Activated CD4-positive, alpha-beta T cell treated with anti-CD3 and anti-CD28 coated beads, Interleukin-10, Interleukin-2, amounts not matched to agents 100 ng/mL and 50 ng/mL, durations not matched to agents 16 hours and 8 hours (primary cell): ENCODE results near the gene VWA8.
"Not testable (repeated sequence)": the region's sequence is repeated elsewhere in the genome, so short reads cannot be mapped to it uniquely, and the experiment has no call there.

Experiments used
- DNase-seq: peaks from one replicate; pipeline ENCODE4 v3.0.0-alpha.2; 2020

VWA8 gene

DNA sequence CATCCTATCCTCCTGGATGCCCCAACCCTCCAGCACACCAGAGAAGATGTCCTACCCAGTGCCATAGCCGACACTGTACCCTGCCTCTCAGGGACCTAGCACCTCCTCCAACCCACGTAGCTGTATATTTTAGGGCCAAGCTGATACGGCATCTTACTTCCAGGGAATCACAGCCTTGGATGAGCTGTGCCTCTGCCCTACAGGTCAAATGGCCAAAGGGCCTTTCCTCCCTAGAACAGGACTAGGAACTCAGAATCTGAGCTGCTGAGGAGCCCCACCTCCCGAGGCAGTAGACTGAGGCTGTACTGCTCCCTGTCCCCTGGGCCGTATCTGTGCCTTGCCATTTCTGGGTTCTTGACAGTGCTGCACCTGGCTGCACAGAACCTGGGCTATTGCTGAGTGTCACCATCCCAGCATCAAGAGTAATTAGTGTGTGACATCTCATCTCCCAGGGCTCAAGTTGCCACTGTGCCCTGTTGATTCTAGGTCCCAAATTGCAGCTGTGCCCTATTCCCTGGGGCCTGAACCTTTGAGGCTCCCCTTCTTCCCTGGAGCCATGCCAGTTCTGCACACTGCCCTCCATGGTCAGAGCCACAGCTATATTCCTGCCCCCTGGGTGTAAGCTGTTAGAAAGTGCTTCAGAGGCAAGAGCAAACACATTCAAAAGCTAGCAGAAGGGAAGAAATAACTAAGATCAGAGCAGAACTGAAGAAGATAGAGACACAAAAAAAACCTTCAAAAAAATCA, 41.0 kb downstream of the VWA8 start:
- DNase-seq, result no peak

GRCh38 chr13:41919031-41919740, 41.7 kb downstream of the VWA8 start:
- no peak for DNase-seq

DNA sequence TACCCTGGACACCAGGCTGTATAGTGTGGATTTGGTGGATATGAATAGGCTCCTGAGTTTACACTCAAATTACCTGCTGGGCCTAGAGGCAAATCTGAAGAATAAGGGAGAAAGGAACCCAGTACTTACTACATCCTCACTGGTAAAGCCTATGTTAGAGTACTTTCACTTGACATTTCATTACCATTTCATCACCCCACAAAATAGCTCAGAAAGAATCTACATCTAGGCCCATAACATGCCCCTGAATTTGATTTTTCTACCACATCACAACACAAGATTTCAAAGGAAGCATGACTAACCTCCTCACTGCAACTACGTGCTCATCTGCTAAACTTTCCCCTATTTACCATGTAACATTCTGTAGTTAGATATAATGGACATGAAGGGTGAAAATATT, 43.3 kb downstream of the VWA8 start:
- DNase-seq, result peak; percentile 63

DNA sequence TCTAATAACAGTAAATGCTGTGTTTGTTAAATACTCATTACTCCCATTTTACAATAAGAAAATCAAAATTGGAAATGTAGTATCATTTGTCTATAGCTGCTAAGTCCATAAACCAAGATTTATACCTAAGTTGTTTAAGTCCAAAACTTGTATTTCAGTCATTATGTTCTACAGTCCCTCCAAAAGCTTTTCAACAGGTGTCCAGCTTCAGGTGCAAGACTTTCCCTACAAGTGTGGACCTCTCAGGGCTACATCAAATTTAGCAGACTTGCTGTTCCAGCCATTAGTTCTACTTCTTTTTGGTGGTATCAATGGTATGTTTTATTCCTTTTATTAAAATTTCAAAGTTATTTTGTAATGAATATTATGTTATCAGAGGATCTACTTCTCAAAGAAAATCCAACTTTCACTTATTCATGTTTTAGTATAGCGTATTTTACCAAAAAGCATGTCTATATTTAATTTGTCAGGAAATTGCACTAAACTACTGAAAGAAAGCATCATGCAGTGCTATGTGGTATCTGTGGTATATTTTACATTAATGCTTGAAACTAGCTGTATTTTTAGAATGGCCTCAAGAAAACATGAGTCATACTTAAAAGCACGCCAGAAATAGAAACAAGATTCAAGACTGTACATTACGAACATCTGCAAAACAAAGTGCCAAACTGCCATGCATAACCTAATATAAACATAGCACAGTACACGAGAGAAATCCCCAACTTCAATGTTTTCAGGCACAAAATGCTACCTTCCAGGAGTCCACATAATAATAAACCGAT, 44.5 kb downstream of the VWA8 start:
- peak; percentile 79 for DNase-seq

- DNase-seq, result no peak
These were observed 45.8 kb downstream of the VWA8 start for GRCh38 chr13:41915081-41915480.

DNA sequence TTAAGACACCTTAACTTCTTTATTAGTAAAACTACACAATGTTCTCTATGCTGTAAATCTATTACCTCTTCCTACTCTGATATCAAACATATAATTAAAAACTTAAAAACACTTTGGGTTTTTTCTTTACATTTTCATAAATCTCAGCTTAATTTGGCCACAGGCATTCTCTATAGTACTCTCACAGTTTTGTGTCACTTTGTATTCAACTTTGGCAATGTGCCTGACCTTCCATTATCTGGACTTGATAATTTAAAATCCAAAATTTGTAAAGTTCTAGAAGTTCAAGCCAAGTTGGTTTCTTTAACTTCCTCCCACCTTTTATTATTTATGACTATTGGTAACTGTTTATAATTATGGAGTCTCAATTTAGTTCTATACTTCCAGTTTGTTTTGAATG, 46.4 kb downstream of the VWA8 start:
- DNase-seq, result no peak

GRCh38 chr13:41909506-41909905, 51.4 kb downstream of the VWA8 start:
- DNase-seq, result no peak

DNA sequence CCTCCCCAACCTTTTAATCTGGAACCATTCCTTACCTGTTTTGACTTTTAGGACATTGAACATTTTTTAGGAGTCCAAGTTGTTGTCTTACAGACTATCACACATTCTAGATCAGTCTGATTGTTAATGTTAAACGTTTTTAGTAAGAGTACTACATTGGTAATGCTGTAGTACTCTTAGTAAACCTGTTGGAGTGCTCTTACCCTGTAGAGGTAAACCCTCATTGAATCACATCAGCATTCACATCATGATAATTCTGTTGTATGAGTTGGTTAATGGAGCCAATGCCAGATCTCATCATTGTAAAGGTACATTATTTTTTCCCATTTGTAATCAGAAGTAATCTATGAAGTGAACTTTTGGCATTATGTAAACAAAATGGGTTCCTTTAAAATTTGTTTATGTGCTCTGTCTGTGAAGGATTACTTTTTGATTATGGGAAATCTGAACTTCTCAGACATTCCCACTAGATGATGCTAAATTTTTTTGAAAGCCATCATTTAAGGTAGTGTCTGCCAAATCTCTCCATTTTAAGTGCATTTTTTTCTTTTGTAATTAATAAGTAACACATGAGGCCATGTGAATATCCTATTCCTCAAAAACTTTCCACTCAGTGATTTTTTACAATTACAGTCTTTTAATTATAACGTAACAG, 55.2 kb downstream of the VWA8 start:
- peak; percentile 54 for DNase-seq

DNA sequence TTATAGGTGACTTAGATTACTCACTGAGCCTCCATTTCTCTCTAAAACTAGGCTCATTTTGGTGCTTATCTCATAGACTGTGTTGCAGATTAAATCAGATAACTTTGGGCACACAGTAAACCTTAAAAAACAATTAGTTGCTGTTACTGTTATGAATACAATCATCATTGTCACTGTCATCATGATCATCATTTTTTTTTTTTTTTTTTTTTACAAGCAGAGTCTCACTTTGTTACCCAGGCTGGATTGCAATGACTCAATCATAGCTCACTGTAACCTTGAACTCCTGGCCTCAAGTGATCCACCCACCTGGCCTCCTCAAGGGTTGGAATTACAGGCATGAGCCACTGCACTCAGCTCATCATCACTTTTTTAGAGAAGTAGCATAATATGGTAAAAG, 60.0 kb downstream of the VWA8 start:
- peak; percentile 35 for DNase-seq

DNA sequence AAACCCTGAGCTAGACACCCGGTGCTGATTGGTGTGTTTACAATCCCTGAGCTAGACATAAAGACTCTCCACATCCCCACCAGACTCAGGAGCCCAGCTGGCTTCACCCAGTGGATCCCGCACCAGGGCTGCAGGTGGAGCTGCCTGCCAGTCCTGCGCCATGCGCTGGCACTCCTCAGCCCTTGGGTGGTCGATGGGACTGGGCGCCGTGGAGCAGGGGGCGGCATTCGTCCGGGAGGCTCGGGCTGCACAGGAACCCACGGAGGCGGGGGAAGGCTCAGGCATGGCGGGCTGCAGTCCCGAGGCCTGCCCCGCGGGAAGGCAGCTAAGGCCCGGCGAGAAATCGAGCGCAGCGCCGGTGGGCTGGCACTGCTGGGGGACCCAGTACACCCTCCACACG, 62.5 kb downstream of the VWA8 start:
- not testable (repeated sequence) for DNase-seq

DNA sequence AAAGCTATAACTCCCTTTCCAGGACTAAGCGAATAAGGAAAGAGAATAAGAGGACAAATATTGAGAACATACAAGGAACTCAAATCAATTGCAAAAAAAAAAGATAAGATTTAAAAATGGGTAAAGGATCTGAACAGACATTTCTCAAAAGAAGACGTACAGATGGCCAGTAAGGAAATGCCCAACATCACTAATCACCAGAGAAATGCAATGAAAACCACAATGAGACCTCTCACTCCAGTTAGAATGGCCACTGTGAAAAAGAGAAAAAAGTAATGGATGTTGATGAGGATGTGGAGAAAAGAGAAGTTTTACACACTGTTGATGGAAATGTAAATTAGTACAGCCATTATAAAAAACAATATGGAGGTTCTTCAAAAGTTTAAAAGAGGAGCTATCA, 63.8 kb downstream of the VWA8 start:
- no peak for DNase-seq

DNA sequence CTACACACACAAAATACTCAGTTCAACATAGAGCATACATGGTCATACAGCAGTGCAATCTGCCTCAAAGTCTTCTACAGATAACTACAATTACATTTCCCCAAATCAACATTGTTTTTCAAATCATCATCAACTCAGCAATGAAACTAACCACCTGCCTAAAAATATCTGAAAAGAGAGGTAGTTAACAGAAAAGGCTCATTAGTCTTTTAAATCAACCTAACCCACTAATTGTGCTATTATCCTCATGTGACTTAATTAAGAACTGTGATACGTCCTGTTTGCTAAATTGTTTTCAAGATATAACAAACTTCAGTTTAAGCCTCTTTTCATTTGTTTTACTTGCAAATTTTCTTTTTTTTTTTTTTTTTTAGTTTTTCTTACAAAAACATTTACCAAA, 65.4 kb downstream of the VWA8 start:
- no peak for DNase-seq

DNA sequence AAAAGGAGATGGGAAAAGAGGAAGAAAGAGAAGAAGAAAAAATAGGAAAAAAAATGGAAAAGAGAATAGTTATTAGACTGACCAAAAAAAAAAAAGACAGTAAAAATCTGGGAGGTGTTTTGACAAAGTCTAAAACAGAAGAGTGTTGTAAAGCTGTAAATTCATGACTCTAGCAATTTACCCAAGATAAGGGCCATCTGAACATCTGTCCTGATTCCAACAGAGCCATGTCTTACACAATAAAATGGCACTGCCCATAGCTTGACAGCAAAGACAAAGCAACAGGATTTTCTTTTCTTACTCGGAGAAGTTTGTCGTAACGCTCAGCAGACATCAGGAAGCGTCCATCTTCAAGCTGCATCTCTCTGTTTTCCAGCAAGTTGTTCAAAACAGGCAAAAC, 69.8 kb downstream of the VWA8 start:
- no peak for DNase-seq

DNA sequence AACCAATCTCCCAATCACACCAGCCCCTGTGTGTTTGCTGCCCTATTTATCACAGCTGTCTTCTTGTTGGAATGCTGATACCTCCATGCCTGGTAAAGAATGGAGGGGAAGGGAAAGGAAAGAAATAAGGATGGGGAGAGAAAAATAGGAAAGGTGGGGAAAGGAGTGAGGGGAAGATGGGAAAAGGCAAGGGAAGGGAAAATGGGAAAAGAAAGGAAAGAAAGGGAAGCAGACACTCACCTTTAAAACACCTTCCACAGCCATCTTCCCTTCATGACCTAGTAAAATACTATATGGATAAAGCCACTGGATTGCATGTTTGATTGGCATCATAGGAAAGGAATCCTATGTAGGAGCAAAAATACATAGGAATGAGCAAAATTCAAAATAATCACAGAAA, 77.8 kb downstream of the VWA8 start:
- DNase-seq, result no peak

DNA sequence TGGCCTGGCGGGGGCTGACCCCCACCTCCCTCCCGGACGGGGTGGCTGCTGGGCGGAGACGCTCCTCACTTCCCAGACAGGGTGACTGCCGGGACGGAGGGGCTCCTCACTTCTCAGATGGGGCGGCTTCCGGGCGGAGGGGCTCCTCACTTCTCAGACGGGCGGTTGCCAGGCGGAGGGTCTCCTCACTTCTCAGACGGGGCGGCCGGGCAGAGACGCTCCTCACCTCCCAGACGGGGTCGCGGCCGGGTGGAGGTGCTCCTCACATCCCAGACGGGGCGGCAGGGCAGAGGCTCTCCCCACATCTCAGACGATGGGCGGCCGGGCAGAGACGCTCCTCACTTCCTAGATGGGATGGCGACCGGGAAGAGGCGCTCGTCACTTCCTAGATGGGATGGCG, 79.0 kb downstream of the VWA8 start:
- DNase-seq, result not testable (repeated sequence)

- no peak for DNase-seq
These were observed 79.9 kb downstream of the VWA8 start for GRCh38 chr13:41880966-41881365.

DNA sequence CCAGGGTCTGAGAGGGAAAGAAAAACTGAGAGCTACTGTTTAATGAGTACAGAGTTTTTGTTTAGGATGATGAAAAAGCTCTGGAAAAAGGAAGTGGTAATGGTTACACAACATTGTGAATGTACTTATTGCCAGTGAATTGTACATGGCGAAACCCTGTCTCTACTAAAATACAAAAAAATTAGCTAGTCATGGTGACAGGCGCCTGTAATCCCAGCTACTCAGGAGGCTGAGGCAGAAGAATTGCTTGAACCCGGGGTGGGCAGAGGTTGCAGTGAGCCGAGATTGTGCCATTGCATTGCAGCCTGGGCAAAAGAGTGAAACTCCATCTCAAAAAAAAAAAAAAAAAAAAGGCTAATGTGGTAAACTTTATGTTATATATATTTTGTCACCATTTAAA, 96.3 kb downstream of the VWA8 start:
- no peak for DNase-seq

DNA sequence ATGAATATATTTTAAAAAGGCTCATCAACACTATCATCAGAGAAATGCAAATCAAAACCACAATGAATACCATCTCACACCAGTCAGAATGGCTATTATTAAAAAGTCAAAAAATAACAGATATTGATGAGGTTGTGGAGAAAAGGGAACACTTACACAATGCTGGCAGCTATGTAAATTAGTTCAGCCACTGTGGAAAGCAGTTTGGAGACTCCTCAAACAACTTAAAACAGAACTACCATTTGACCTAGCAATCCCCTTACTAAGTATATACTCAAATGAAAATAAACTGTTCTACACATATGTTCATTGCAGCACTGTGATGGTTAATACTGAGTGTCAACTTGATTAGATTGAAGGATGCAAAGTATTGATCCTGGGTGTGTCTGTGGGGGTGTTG, 98.2 kb downstream of the VWA8 start:
- DNase-seq, result not testable (repeated sequence)

- no peak for DNase-seq
These were observed 101.3 kb downstream of the VWA8 start for GRCh38 chr13:41859565-41859964.

GRCh38 chr13:41858780-41859179, 102.1 kb downstream of the VWA8 start:
- DNase-seq, result no peak

DNA sequence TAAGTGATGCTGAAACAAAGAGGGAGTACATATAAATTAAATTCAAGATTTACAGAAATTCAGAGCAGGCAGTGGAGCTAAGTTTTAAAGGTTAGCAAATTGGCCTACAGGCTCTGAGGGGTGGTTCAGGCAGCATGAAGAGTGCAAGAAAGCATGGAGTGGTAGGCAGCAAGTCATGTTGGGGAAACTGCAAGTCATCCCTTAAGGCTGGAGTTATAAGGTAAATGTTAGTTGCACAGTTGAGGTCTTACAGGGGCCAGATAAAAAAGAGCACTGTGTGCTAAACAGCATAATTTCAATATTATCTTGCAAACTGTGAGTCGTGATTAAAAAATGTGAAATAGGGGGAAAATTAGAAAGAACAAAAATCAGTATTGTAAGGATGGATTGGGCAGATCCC, 106.2 kb downstream of the VWA8 start:
- no peak for DNase-seq

DNA sequence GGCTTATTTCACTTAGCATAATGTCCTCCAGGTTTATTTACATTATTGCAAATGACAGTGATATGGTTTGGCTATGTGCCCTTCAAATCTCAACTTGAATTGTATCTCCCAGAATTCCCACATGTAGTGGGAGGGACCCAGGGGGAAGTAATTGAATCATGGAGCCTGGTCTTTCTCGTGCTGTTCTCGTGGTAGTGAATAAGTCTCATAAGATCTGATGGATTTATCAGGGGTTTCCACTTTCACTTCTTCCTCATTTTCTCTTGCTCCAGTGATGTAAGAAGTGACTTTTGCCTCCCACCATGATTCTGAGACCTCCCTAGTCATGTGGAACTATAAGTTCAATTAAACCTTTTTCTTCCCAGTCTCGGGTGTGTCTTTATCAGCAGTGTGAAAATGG, 109.6 kb downstream of the VWA8 start:
- no peak for DNase-seq
